ENCODE results near the gene FNDC3B.

- no peak for TF ChIP-seq POLR2A (IDR thresholded peaks at IDR 0.05; ENCODE audit: extremely low read depth, insufficient read length)
- no peak for TF ChIP-seq CTCF (IDR thresholded peaks at IDR 0.05; ENCODE audit: low read depth, low read length)
- TF ChIP-seq MAX (IDR thresholded peaks at IDR 0.05; ENCODE audit: low read depth, low read length), result no peak
Measured at GRCh38 chr3:172154768-172155664, 115.6 kb downstream of the FNDC3B start.
